ENCODE measurements around the gene RAB24.

RAB24 gene

DNA sequence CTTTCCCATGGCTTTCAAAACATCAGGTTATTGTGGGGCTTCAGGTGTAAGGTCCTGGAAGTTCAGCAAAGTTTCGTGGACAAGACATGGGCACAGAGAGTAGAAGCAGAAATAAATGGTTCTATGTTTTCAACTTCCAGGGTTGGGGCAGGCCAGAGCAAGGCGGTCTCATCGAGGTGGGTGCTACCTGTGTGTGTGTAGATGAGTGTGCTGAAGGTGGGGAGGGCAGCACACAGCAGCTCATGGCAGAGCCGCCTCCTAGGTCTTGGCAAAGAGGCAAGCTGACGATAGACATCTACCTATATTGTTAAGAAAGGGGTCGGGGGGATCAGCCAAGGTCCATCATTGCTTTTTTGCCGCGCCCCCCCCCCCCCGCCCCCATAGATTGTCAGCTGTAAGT lies 3.8 kb downstream of the RAB24 start:
- TF ChIP-seq, protein P1, sequence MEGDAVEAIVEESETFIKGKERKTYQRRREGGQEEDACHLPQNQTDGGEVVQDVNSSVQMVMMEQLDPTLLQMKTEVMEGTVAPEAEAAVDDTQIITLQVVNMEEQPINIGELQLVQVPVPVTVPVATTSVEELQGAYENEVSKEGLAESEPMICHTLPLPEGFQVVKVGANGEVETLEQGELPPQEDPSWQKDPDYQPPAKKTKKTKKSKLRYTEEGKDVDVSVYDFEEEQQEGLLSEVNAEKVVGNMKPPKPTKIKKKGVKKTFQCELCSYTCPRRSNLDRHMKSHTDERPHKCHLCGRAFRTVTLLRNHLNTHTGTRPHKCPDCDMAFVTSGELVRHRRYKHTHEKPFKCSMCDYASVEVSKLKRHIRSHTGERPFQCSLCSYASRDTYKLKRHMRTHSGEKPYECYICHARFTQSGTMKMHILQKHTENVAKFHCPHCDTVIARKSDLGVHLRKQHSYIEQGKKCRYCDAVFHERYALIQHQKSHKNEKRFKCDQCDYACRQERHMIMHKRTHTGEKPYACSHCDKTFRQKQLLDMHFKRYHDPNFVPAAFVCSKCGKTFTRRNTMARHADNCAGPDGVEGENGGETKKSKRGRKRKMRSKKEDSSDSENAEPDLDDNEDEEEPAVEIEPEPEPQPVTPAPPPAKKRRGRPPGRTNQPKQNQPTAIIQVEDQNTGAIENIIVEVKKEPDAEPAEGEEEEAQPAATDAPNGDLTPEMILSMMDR (IDR thresholded peaks at IDR 0.05; ENCODE audit: low read depth, low read length) = no peak
- H3K4me3 ChIP-seq (ENCODE audit: low read depth, low read length) = no peak overlapping the region

DNA sequence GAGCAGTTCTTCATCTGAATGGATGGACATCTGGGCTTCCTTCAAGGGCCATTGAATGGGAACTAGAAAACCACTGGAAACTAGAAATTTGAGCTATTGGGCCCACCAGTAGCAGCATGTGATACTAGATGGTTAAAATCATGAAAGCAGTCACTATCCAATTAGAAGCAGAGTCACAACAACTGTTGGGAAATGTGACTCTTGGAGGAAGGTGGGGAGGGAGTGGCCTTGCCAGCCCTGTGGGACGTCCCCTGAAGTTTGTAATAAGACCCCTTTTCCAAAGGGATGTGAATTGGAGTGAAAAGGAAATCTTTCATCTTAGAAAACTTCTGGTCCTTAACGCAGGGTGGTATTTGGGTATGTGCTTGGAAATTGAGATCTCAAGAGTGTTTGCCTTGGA lies 5.6 kb downstream of the RAB24 start:
- H3K4me3 ChIP-seq (ENCODE audit: low read depth, low read length) = no peak overlapping the region
- TF ChIP-seq, protein P1 (IDR thresholded peaks at IDR 0.05; ENCODE audit: low read depth, low read length) = no peak

DNA sequence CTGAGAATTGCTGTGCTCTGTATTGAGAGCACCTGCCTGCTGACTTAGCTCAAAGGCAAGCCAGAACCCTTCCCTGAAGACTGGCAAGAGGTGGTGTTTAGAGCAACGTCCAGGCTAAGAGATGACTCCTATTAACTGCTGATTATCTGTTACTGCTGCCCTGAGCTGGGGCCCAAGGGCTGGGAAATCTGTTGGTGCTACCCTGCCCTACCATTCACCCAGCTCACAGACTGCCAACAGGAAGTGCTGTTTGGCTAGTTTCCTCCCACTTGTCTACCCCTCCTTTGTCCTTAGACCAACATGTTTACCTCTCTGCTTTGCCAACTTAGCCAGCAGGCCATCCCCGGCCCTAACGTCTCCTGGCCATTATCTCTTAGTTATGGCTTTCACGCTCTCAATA lies 6.9 kb downstream of the RAB24 start:
- TF ChIP-seq, protein P1 (IDR thresholded peaks at IDR 0.05; ENCODE audit: low read depth, low read length) = no peak
- H3K4me3 ChIP-seq (ENCODE audit: low read depth, low read length) = no peak overlapping the region

DNA sequence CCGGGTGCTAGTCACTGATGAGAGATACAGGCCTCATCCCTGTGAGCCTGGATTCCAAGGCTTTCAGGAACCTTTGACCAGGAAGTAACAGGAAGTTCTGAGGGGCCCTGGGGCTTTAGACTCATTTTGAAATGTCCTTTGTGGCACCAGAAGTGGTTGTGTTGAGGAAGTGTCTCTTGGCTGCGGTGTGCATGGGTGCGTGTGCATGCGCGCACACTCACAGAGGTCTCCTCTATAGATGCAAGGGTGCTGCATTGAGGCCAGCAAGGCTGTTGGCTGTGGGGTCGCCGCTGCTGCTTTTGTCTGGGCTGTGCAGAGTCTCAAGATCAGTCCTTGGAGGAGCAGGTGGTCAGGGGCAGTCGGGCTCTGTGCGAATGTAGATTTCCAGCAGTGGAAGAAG lies 7.6 kb downstream of the RAB24 start:
- TF ChIP-seq, protein P1 (IDR thresholded peaks at IDR 0.05; ENCODE audit: low read depth, low read length) = no peak
- H3K4me3 ChIP-seq (ENCODE audit: low read depth, low read length) = no peak overlapping the region

DNA sequence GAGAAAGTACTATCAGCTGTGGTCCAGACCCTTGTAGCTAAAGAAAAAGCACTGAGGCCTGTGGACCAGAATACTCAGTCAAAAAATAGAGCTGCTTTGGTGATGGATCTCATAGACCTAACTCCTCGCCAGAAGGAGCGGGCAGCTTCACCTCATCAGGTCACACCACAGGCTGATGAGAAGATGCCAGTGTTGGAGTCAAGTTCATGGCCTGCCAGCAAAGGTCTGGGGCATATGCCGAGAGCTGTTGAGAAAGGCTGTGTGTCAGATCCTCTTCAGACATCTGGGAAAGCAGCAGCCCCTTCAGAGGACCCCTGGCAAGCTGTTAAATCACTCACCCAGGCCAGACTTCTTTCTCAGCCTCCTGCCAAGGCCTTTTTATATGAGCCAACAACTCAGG lies 8.9 kb downstream of the RAB24 start:
- TF ChIP-seq, protein P1 (IDR thresholded peaks at IDR 0.05; ENCODE audit: low read depth, low read length) = no peak
- H3K4me3 ChIP-seq (ENCODE audit: low read depth, low read length) = no peak overlapping the region

DNA sequence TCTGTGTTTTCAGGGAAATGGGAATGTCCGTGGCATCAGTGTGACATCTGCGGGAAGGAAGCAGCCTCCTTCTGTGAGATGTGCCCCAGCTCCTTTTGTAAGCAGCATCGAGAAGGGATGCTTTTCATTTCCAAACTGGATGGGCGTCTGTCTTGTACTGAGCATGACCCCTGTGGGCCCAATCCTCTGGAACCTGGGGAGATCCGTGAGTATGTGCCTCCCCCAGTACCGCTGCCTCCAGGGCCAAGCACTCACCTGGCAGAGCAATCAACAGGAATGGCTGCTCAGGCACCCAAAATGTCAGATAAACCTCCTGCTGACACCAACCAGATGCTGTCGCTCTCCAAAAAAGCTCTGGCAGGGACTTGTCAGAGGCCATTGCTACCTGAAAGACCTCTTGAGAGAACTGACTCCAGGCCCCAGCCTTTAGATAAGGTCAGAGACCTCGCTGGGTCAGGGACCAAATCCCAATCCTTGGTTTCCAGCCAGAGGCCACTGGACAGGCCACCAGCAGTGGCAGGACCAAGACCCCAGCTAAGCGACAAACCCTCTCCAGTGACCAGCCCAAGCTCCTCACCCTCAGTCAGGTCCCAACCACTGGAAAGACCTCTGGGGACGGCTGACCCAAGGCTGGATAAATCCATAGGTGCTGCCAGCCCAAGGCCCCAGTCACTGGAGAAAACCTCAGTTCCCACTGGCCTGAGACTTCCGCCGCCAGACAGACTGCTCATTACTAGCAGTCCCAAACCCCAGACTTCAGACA lies 9.5 kb downstream of the RAB24 start:
- TF ChIP-seq, protein P1 (IDR thresholded peaks at IDR 0.05; ENCODE audit: low read depth, low read length) = no peak

DNA sequence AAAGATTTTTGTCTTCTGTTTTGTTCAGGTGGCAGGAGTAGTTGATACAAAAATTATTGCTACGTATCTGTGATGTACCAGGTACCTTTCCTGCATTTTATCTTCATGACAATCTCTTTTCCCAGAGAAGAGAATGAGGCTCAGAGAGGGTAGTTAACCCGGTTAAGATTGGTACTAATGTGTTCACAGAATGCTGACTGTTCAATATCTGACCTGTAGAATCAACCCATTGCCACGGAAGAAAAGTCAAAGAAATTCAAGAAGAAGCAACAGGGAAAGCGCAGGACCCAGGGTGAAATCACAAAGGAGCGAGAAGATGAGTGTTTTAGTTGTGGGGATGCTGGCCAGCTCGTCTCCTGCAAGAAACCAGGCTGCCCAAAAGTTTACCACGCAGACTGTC lies 11.8 kb downstream of the RAB24 start:
- TF ChIP-seq, protein P1 (IDR thresholded peaks at IDR 0.05; ENCODE audit: low read depth, low read length) = no peak

More for the DNA sequence above, 9.5 kb downstream of the RAB24 start:
- H3K4me3 ChIP-seq (ENCODE audit: low read depth, low read length) = no peak overlapping the region

More for the DNA sequence above, 11.8 kb downstream of the RAB24 start:
- H3K4me3 ChIP-seq (ENCODE audit: low read depth, low read length) = no peak overlapping the region

Measured in WI38 (cell line).